HG02852 (cell line): Measurements from ENCODE around the gene SLC44A5.
"Not testable (repeated sequence)": the region's sequence is repeated elsewhere in the genome, so short reads cannot be mapped to it uniquely, and the experiment has no call there.

ENCODE experiments used
- ATAC-seq: cut with Tn5 transposase; IDR thresholded peaks from one replicate; pipeline ENCODE4 v1.9.1; 2021; ENCODE audit warnings: mild to moderate bottlenecking, moderate library complexity; ENCODE audit not compliant: unreplicated experiment

The SLC44A5 gene

DNA sequence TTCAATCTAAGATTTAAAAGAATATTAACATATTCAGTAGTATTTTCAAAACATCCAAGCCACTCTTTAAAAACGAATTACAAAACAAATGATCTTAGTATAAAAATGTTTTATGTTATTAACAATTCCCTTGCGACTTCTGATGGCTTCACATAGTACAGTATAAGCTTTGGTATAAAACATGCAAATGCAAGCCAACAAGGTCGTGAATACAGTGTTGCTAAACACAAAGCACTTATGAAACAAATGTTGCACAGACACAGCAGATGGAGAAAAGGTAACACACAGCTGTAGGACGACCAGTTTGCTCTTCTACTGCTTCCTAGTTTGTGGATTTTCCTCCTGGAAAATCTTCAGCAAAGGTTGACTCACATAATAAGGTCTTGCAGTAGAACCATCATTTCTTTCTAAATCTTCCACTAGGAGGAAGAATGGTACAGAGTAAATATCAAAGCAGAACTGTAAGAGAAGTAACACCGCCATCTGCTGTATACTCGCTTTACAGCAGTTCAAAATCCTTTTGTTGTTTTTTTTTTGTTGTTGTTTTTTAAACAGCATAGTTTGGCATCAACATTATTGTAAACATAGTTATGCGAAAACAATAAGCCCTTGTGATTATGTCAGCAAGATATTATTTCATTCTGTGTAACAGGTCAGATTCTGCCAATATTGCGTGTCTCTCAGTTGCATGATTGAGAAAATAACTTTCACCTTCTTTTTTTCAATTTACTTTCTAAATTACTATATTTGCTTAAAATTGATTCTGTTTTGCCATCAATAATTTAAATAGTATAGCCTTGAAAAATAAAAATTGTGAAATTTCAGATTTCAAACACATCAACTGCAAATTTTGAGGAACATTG, 407.3 kb downstream of the SLC44A5 start:
- peak; percentile 86 for ATAC-seq

DNA sequence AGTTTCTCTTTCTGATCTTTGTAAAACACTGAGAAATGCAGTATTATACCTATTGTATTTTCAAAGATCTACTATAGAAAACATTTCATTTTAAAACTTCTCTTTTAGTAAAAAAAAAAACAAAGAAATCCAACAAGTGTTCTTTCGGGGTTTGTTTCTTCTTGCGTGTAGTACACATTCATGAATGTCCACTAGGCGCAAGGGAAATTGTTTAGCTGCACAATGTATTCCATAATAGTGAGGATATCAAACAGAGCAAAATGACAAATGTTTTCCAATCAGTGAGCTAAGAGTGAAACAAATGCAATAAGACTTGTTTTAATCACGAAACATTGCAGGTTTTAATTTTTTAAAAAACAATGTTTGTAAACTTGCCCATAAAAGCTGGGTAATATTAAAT, 408.2 kb downstream of the SLC44A5 start:
- ATAC-seq = no peak

DNA sequence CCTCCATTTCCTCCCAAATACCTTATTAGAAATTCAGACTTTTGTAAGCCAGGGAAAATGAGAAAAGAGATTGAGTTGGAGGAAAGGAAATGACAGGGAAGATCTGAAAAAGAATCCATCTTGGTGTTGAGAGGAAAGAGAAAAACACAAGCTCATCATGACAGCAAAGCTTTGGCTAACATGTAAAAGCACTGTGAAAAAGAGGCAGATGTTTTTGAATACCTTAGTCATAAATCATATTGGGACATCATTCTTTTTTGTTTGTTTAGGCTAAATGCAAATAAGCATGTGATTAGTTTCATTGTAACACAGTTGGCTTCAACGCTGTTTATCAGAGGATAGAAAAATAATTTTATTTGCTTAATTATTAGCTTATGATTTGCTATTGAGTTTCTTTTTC, 412.2 kb downstream of the SLC44A5 start:
- no peak for ATAC-seq

DNA sequence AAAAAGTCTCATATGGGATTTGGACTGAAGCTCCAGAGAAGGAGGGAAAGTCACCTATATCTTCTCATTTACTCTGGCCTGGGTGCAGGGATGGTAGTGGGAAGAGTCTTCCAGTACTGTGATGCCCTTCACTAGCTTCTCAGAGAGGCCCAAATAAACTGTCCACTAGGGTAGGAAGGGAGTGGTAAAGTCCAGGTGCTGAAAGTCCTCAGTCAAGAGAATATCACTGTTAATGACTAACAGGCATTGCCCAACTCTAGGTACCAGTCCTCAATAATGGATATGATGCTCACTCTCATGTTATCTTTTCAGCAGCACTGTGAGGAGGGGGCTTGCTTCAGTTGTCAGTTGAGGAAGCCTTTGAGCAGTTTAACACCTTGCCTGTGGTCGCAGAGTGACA, 412.8 kb downstream of the SLC44A5 start:
- no peak for ATAC-seq

DNA sequence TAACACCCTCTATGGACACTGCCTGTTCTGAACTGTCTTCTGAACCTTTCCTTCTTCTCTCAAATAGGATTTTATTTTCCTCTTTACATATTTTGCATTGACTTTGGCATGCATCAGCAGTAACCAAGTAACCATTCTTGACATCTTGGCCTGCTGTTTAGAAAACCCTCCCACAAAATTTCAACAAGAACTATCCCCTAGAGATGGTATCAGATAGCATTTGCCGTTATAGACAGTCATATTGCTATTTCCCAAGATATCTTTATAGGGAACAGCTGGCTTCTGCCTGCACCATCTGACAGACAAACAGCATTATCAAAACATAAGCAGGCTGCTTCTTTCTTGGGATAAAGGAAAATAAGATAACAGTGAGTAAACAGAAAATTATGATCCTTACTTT, 422.0 kb downstream of the SLC44A5 start:
- ATAC-seq = no peak

DNA sequence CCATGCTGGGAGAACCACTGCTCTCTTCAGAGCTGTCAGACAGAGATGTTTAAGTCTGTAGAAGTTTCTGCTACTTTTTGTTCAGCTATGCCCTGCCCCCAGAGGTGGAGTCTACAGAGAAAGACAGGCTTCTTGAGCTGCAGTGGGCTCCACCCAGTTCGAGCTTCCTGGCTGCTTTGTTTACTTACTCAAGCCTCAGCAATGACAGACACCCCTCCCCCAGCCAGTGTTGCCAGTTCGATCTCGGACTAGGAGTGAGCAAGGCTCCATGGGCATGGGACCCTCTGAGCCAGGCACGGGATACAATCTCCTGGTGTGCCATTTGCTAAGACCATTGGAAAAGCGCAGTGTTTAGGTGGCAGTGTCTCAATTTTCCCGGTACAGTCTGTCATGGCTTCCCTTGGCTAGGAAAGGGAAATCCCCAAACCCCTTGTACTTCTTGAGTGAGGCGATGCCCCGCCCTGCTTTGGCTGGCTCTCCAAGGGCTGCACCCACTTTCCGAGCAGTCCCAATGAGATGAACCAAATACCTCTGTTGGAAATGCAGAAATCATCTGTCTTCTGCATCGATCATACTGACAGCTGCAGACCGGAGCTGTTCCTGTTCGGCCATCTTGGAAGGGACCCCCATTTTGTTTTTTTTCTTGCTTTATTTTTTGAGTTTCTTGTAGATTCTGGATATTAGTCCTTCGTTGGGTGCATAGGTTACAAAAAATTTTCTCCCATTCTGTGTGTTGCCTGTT, 429.5 kb downstream of the SLC44A5 start:
- not testable (repeated sequence) for ATAC-seq

DNA sequence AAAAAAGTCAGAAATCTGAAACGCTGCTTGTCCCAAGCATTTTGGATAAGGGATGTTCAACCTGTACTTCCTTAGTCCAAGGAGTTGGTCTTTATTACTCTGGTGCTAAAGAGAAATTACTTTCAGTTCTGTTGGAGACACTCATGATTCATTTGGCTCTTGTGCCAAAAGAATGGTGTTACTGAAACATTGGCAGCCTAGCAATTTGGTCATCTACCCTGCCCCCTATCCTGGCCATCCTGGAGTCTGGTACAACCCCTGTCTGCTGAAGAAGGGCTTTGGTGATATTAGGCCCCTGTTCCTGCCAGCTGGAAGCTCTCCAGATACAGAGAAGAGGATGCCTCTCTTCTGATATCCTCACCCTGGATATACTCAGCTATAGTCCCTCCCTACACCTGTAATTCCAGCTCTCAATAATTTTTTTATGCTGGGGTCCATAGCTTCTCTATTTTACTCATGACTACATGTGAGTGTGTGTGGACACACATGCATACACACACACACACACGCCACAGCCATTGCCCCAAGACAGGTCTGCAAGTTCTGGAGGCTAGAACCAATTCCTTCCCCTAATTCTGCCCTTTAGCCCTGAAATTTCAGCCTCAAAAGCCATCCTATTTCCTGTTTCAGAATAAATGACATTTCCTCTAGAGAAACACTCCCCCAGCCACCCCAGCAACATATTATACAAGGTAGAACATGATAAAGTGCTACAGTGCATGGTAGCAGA, 436.7 kb downstream of the SLC44A5 start:
- ATAC-seq = no peak

DNA sequence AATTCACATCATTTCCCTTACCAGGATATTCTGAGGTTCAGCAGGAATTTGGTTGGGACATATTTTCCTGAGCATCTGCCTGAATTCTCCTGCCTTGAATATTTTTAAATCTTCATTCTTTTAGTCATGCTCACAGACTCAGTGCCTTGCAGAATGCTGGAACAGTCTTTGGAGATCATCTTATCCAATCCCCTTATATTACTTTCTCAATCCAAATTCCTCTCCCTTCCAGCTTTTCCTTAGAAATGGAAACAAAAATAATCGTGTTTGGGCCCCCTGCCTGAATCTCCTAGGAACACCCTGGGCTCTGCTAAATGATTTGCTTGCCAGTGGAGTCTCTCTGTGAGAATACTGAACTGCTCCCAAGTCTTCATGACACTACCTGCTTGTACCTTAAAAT, 438.4 kb downstream of the SLC44A5 start:
- no peak for ATAC-seq

DNA sequence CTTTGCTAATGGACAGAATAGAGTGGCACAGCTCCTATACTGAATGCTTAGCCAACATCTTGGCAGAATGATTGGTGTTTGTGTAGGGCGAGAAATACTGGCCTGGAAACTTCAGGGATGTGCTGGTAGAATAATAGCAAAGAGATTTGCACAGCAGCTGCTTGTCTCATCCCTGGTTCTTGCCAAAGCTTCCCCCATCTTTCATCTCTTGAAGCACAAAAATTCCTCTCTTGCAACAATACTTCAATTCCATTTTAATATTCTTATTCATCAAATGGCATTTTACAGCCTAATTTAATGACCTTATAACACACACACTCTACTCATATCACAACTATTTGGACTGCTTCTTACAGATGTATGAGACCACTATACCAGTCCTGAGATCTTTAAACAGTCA, 439.0 kb downstream of the SLC44A5 start:
- no peak for ATAC-seq

DNA sequence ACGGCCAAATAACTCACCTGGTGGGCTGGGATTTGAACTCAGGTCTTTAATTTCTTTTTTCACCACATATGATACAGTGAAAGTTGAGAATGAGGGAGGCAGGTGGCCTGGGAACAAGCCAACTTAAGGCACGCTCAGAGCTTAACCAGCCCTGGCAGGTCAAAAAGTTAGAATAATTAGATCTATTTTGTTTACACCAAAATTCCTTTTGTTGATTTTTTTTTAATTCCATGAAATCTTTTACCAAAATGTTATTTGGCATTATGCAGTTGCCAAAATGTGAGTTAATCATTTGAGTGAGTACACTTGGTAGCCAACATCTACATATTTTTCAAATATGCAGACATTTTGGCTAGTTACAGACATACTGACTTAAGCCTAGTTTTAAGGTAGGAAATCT, 439.9 kb downstream of the SLC44A5 start:
- ATAC-seq = no peak

DNA sequence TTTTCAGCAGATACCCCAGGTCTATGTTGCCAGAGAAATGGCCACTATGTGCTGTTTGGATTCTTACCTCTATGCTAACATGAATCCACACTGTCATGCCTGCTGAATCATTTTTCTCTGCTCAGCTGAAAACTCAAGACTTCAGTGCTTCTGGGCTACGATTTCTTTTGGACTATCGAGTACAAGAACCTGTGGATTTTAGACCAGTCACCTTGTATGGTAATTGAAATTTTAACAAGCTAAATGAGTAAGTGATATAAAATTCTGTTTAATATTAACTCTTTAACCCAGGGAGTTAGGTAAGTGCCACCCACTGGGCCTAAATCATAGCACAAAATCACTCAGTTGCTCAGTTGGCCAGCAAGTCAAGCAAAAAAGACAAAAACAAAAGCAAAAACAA, 440.9 kb downstream of the SLC44A5 start:
- ATAC-seq = no peak

DNA sequence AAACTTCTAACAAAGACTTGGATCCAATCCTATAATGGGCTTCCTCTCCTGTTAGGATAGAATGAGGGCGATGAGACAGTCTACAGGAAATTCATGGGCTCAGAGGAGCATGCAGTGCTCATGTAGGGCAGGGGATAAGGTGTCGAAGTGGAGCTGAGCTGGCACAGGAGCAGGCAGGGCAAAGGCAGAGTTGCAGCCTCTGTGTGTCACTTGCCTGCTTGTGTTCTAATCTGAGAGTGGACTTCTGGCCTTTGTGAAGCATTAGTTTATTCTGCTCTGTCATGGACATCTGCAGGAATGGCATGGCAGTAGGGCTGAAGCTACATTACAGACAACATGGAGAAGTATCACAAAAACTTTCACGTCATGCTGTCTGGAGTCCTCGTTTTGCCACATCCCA, 444.1 kb downstream of the SLC44A5 start:
- no peak for ATAC-seq

DNA sequence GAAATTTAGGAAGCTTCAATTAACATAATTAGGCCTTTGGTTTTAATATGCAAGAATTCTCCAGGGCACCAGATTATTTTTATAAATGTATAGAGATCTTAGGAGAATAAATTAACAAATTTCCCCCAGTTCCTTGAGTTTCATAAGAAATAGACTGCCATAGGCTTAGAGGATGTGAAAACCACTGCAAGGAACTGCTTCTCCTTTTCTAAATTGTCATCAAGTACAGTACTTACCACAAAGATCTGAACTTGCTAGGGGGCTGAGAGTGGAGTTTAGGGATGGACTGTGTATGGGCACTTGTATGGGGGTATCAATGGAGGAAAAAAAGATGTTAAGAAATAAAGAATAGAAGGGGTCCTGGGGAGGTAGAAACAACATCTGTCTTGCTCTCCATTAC, 445.6 kb downstream of the SLC44A5 start:
- ATAC-seq = no peak

DNA sequence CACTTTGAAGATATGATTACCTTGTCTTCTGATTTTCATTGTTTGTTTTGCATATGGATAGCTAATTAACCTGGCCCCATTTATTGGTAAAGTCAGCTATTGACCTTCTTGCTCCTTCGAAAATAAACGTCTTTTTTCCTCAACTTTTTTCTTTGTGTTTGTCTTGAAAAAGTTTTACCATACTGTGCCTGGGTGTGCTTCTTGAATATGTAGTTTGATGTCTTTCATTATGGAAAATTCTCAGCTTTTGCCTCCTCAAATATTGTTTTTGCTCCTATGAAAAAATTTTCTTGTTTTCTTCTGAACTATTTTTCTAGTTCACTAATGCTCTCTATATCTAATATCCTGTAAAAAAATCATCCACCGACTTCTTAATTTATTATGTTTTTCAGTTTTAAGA, 451.8 kb downstream of the SLC44A5 start:
- no peak for ATAC-seq
